Neural cell (in vitro differentiated cells): ENCODE data around the gene RAMP2. TPM values are rescaled to one million over a fixed set of nuclear protein-coding genes. Genes with fewer than 3 reads are reported as not detected.

Experiments used
- H2AFZ ChIP-seq: fragments of 200-600, 300-800 bp; sonication (generic), shearing (Covaris generic); 2 replicates; pipeline ENCODE4 v1.6.0; 2014; ENCODE audit warnings: low read depth, mild to moderate bottlenecking, antibody characterized with exemption, low read length, moderate library complexity
- H3F3A ChIP-seq: fragments of 200-600 bp; shearing (Covaris generic); 2 replicates; pipeline ENCODE4 v1.6.1; 2016; ENCODE audit warnings: mild to moderate bottlenecking, moderate library complexity, mixed read lengths, antibody characterized with exemption, low read length; ENCODE audit not compliant: insufficient read depth, poor library complexity, severe bottlenecking
- H3K27ac ChIP-seq: fragments of 200-600, 300-800 bp; sonication (generic), shearing (Covaris generic); 2 replicates; pipeline ENCODE4 v1.5.1; 2014; ENCODE audit warnings: mild to moderate bottlenecking, low read length, moderate library complexity
- H3K27me3 ChIP-seq: fragments of 300-800, 200-600 bp; sonication (generic), shearing (Covaris generic); 2 replicates; pipeline ENCODE4 v1.6.0; 2014; ENCODE audit warnings: mild to moderate bottlenecking, low read depth, low read length, moderate library complexity; ENCODE audit not compliant: insufficient read depth
- H3K36me3 ChIP-seq: fragments of 300-800, 200-600 bp; sonication (generic), shearing (Covaris generic); 2 replicates; pipeline ENCODE4 v1.5.1; 2014; ENCODE audit warnings: mild to moderate bottlenecking, antibody characterized with exemption, low read length, moderate library complexity; ENCODE audit not compliant: insufficient read depth
- H3K4me2 ChIP-seq: fragments of 300-800, 200-600 bp; sonication (generic), shearing (Covaris generic); 2 replicates; pipeline ENCODE4 v1.6.0; 2014; ENCODE audit warnings: mild to moderate bottlenecking, low read length
- H3K4me3 ChIP-seq: fragments of 300-800, 200-600 bp; sonication (generic), shearing (Covaris generic); 2 replicates; pipeline ENCODE4 v1.5.1; 2014; ENCODE audit warnings: mild to moderate bottlenecking, low read length, moderate library complexity
- H3K79me2 ChIP-seq: fragments of 200-600 bp; shearing (Covaris generic); replicated peaks from 2 replicates; pipeline ENCODE4 v1.6.0; 2014; ENCODE audit warnings: mild to moderate bottlenecking, low read length, moderate library complexity; ENCODE audit not compliant: insufficient read depth
- H3K9ac ChIP-seq: fragments of 300-800, 200-600 bp; sonication (generic), shearing (Covaris generic); 2 replicates; pipeline ENCODE4 v1.6.1; 2016; ENCODE audit warnings: mild to moderate bottlenecking, low read length, mixed read lengths
- H3K9me2 ChIP-seq: fragments of 200-600 bp; shearing (Covaris generic); 2 replicates; pipeline ENCODE4 v1.6.1; 2016; ENCODE audit warnings: mild to moderate bottlenecking, low read length, mixed read lengths; ENCODE audit not compliant: insufficient read depth
- H3K9me3 ChIP-seq: fragments of 200-600, 300-800 bp; sonication (generic), shearing (Covaris generic); 2 replicates; pipeline ENCODE4 v1.6.1; 2016; ENCODE audit warnings: mild to moderate bottlenecking, mixed run types, low read length, moderate library complexity, mixed read lengths
- H4K20me1 ChIP-seq: fragments of 200-600 bp; shearing (Covaris generic); 2 replicates; pipeline ENCODE4 v1.6.1; 2016; ENCODE audit warnings: mild to moderate bottlenecking, mixed run types; ENCODE audit not compliant: insufficient read depth
- EP300 ChIP-seq: fragments of 450-650 bp; conservative IDR thresholded peaks from 2 replicates; pipeline ENCODE4 v1.6.1; 2014; ENCODE audit warnings: antibody characterized with exemption, mild to moderate bottlenecking, moderate library complexity; ENCODE audit not compliant: poor library complexity, severe bottlenecking
- EZH2 ChIP-seq: fragments of 200-600, 300-800 bp; shearing (Covaris generic), sonication (generic); IDR thresholded peaks from 2 replicates; pipeline ENCODE4 v1.6.1; 2014; ENCODE audit warnings: antibody characterized with exemption, low read length, borderline replicate concordance, mild to moderate bottlenecking; ENCODE audit not compliant: insufficient read depth, poor library complexity, severe bottlenecking
- MXI1 ChIP-seq: fragments of 450-650 bp; conservative IDR thresholded peaks from 2 replicates; pipeline ENCODE4 v1.6.1; 2014; ENCODE audit warnings: antibody characterized with exemption, mild to moderate bottlenecking; ENCODE audit not compliant: poor library complexity, severe bottlenecking
- POLR2AphosphoS5 ChIP-seq: IDR thresholded peaks from 2 replicates; pipeline ENCODE4 v1.6.1; 2012
- RAD21 ChIP-seq: fragments of 450-650 bp; conservative IDR thresholded peaks from 2 replicates; pipeline ENCODE4 v1.6.1; 2014; ENCODE audit warnings: antibody characterized with exemption, mild to moderate bottlenecking, moderate library complexity
- SMC3 ChIP-seq: fragments of 450-650 bp; conservative IDR thresholded peaks from 2 replicates; pipeline ENCODE4 v1.6.1; 2014; ENCODE audit warnings: antibody characterized with exemption, mild to moderate bottlenecking, moderate library complexity; ENCODE audit not compliant: poor library complexity
- TAF1 ChIP-seq: IDR thresholded peaks from 2 replicates; pipeline ENCODE4 v1.6.1; 2012; ENCODE audit warnings: low read depth
- polyA plus RNA-seq: library from polyadenylated mRNA; depleted of rRNA; stranded (reverse); fragments of >200 nt; gene quantifications from 2 replicates; pipeline ENCODE4 v1.2.3, GENCODE V29; 2014
- TF ChIP-seq, protein P1 (sequence below): fragments of 450-650 bp; IDR thresholded peaks from 2 replicates; pipeline ENCODE4 v1.5.1; 2014; ENCODE audit warnings: antibody characterized with exemption, mild to moderate bottlenecking, moderate library complexity; ENCODE audit not compliant: poor library complexity, severe bottlenecking
- TF ChIP-seq, protein P2 (sequence below): IDR thresholded peaks from 2 replicates; pipeline ENCODE4 v1.6.1; 2012; ENCODE audit warnings: borderline replicate concordance

RAMP2 gene
- polyA plus RNA-seq, 1 donor from 2014 or later: 2.1 TPM

DNA sequence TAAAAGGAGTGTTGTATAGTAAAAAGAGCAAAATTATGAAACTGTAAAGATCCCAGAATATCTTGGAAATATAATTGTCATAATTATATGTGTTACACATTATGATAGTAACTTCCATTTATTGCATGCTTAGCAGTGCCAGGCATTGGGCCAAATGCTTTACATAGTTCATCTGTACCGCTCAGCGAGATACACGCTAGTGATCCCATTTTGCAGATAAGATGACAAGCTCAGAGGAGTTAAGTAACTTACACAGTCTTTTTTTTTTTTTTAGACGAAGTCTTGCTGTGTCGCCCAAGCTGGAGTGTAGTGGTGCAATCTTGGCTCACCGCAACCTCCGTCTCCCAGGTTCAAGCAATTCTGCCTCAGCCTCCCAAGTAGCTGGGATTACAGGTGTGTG, 9.4 kb upstream of the RAMP2 start:
- H3K36me3 ChIP-seq: no peaks in the 10 kb centered on the region
- H3K27me3 ChIP-seq: no peaks in the 10 kb centered on the region
- H3K79me2 ChIP-seq: no peaks in the 10 kb centered on the region
- no peak overlapping the region for H3K4me2 ChIP-seq
- no peaks in the 10 kb centered on the region for H3F3A ChIP-seq
- H3K9ac ChIP-seq: no peak overlapping the region
- H2AFZ ChIP-seq: no peak overlapping the region
- TF ChIP-seq POLR2AphosphoS5 (no peak), RAD21 (no peak), SMC3 (no peak), EZH2 (no peak), TAF1 (no peak), EP300 (no peak), MXI1 (no peak)
- TF ChIP-seq, protein P1, sequence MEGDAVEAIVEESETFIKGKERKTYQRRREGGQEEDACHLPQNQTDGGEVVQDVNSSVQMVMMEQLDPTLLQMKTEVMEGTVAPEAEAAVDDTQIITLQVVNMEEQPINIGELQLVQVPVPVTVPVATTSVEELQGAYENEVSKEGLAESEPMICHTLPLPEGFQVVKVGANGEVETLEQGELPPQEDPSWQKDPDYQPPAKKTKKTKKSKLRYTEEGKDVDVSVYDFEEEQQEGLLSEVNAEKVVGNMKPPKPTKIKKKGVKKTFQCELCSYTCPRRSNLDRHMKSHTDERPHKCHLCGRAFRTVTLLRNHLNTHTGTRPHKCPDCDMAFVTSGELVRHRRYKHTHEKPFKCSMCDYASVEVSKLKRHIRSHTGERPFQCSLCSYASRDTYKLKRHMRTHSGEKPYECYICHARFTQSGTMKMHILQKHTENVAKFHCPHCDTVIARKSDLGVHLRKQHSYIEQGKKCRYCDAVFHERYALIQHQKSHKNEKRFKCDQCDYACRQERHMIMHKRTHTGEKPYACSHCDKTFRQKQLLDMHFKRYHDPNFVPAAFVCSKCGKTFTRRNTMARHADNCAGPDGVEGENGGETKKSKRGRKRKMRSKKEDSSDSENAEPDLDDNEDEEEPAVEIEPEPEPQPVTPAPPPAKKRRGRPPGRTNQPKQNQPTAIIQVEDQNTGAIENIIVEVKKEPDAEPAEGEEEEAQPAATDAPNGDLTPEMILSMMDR: no peak
- TF ChIP-seq, protein P2, sequence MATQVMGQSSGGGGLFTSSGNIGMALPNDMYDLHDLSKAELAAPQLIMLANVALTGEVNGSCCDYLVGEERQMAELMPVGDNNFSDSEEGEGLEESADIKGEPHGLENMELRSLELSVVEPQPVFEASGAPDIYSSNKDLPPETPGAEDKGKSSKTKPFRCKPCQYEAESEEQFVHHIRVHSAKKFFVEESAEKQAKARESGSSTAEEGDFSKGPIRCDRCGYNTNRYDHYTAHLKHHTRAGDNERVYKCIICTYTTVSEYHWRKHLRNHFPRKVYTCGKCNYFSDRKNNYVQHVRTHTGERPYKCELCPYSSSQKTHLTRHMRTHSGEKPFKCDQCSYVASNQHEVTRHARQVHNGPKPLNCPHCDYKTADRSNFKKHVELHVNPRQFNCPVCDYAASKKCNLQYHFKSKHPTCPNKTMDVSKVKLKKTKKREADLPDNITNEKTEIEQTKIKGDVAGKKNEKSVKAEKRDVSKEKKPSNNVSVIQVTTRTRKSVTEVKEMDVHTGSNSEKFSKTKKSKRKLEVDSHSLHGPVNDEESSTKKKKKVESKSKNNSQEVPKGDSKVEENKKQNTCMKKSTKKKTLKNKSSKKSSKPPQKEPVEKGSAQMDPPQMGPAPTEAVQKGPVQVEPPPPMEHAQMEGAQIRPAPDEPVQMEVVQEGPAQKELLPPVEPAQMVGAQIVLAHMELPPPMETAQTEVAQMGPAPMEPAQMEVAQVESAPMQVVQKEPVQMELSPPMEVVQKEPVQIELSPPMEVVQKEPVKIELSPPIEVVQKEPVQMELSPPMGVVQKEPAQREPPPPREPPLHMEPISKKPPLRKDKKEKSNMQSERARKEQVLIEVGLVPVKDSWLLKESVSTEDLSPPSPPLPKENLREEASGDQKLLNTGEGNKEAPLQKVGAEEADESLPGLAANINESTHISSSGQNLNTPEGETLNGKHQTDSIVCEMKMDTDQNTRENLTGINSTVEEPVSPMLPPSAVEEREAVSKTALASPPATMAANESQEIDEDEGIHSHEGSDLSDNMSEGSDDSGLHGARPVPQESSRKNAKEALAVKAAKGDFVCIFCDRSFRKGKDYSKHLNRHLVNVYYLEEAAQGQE: no peak
- H3K27ac ChIP-seq: no peak overlapping the region
- no peaks in the 10 kb centered on the region for H4K20me1 ChIP-seq
- H3K9me2 ChIP-seq: no peaks in the 10 kb centered on the region
- H3K9me3 ChIP-seq: no peaks in the 10 kb centered on the region
- H3K4me3 ChIP-seq: no peak overlapping the region

- TF ChIP-seq, protein P1: no peak
- TF ChIP-seq RAD21 (no peak), TAF1 (no peak), EZH2 (no peak), POLR2AphosphoS5 (no peak), EP300 (no peak), SMC3 (no peak), MXI1 (no peak)
- TF ChIP-seq, protein P2: no peak
- H3K36me3 ChIP-seq: no peaks in the 10 kb centered on the region
- H3K9ac ChIP-seq: no peak overlapping the region
- no peaks in the 10 kb centered on the region for H3K9me3 ChIP-seq
- no peaks in the 10 kb centered on the region for H3K9me2 ChIP-seq
- H3K4me2 ChIP-seq: no peak overlapping the region
- H3F3A ChIP-seq: no peaks in the 10 kb centered on the region
- no peaks in the 10 kb centered on the region for H4K20me1 ChIP-seq
- no peak overlapping the region for H3K27ac ChIP-seq
- no peaks in the 10 kb centered on the region for H3K79me2 ChIP-seq
- H3K27me3 ChIP-seq: peaks cover 7% of the 10 kb centered on the region
- no peak overlapping the region for H2AFZ ChIP-seq
- no peak overlapping the region for H3K4me3 ChIP-seq
Observed at GRCh38 chr17:42754782-42755181, 6.2 kb upstream of the RAMP2 start.
